HG03520 (cell line): ENCODE results near the gene TEN1.
A peak's percentile ranks its signal among the peaks of the same experiment; 100 is the strongest.

Experiments used
- ATAC-seq: cut with Tn5 transposase; IDR thresholded peaks from one replicate; pipeline ENCODE4 v1.9.1; 2021; ENCODE audit warnings: mild to moderate bottlenecking, moderate library complexity; ENCODE audit not compliant: unreplicated experiment

Gene TEN1

GRCh38 chr17:76005263-76006149, 26.5 kb downstream of the TEN1 start:
- no peak for ATAC-seq

GRCh38 chr17:76007131-76007849, 28.2 kb downstream of the TEN1 start:
- ATAC-seq = no peak

GRCh38 chr17:76007850-76008165, 28.8 kb downstream of the TEN1 start:
- ATAC-seq = no peak

- ATAC-seq = no peak
These were observed 29.2 kb downstream of the TEN1 start for GRCh38 chr17:76008208-76008607.

- no peak for ATAC-seq
These were observed 29.8 kb downstream of the TEN1 start for GRCh38 chr17:76008630-76009425.

- ATAC-seq = no peak
These were observed 30.4 kb downstream of the TEN1 start for GRCh38 chr17:76009447-76009846.

GRCh38 chr17:76009969-76010661, 31.1 kb downstream of the TEN1 start:
- no peak for ATAC-seq

- no peak for ATAC-seq
These were observed 32.9 kb downstream of the TEN1 start for GRCh38 chr17:76011951-76012350.

- ATAC-seq = no peak
These were observed 34.4 kb downstream of the TEN1 start for GRCh38 chr17:76013377-76013932.

- ATAC-seq = peak; percentile 55
These were observed 35.3 kb downstream of the TEN1 start for GRCh38 chr17:76014100-76014924.

GRCh38 chr17:76014925-76015261, 35.9 kb downstream of the TEN1 start:
- no peak for ATAC-seq

- no peak for ATAC-seq
These were observed 38.7 kb downstream of the TEN1 start for GRCh38 chr17:76017481-76018339.

- ATAC-seq = no peak
These were observed 39.3 kb downstream of the TEN1 start for GRCh38 chr17:76018340-76018680.

- no peak for ATAC-seq
These were observed 39.8 kb downstream of the TEN1 start for GRCh38 chr17:76018801-76019200.

GRCh38 chr17:76019833-76020467, 40.9 kb downstream of the TEN1 start:
- no peak for ATAC-seq

GRCh38 chr17:76022285-76022684, 43.2 kb downstream of the TEN1 start:
- no peak for ATAC-seq

GRCh38 chr17:76022973-76023899, 44.2 kb downstream of the TEN1 start:
- ATAC-seq = no peak

- no peak for ATAC-seq
These were observed 44.8 kb downstream of the TEN1 start for GRCh38 chr17:76023900-76024237.
